GM12892 (cell line): Measurements from ENCODE around the gene PABPN1.

ENCODE experiments used
- POLR2A ChIP-seq: IDR thresholded peaks from 2 replicates; pipeline ENCODE4 v1.6.1; 2011; ENCODE audit warnings: low read depth, low read length, control low read depth
- POLR2AphosphoS5 ChIP-seq: IDR thresholded peaks from 2 replicates; pipeline ENCODE4 v1.6.1; 2011; ENCODE audit warnings: low read depth, low read length, control low read depth
- TAF1 ChIP-seq: IDR thresholded peaks from 2 replicates; pipeline ENCODE4 v1.6.1; 2011; ENCODE audit warnings: low read depth, mild to moderate bottlenecking, control low read depth, low read length, borderline replicate concordance

GRCh38 chr14:23352506-23353432 lies 31.5 kb downstream of the PABPN1 start, which contains the start of gene SLC22A17:
- TF ChIP-seq POLR2A (no peak), TAF1 (no peak), POLR2AphosphoS5 (no peak)
